IMR-90 (cell line): ENCODE data around the gene MBIP.

Source experiments
- CHD1 ChIP-seq: IDR thresholded peaks from 2 replicates; pipeline ENCODE4 v1.6.1; 2012; ENCODE audit warnings: low read depth, low read length, improper control_type of control experiment
- ELK1 ChIP-seq: fragments of 150-350 bp; IDR thresholded peaks from 2 replicates; pipeline ENCODE4 v1.6.1; 2016; ENCODE audit warnings: low read depth, mild to moderate bottlenecking, low read length, moderate library complexity, borderline replicate concordance
- MAFK ChIP-seq: IDR thresholded peaks from 2 replicates; pipeline ENCODE4 v1.6.1; 2012; ENCODE audit warnings: low read depth, low read length, improper control_type of control experiment
- MAZ ChIP-seq: IDR thresholded peaks from 2 replicates; pipeline ENCODE4 v1.6.1; 2012; ENCODE audit warnings: low read depth, mild to moderate bottlenecking, low read length, improper control_type of control experiment, moderate library complexity, borderline replicate concordance
- MXI1 ChIP-seq: IDR thresholded peaks from 2 replicates; pipeline ENCODE4 v1.6.1; 2012; ENCODE audit warnings: low read depth, mild to moderate bottlenecking, low read length, moderate library complexity, borderline replicate concordance
- NFE2L2 ChIP-seq: fragments of 150-350 bp; IDR thresholded peaks from 2 replicates; pipeline ENCODE4 v1.6.1; 2016; ENCODE audit warnings: low read depth, mild to moderate bottlenecking, low read length
- POLR2A ChIP-seq: IDR thresholded peaks from 2 replicates; pipeline ENCODE4 v1.6.1; 2012; ENCODE audit warnings: mild to moderate bottlenecking, low read depth, low read length
- RAD21 ChIP-seq: IDR thresholded peaks from 2 replicates; pipeline ENCODE4 v1.6.1; 2012; ENCODE audit warnings: low read length, improper control_type of control experiment
- RCOR1 ChIP-seq: IDR thresholded peaks from 2 replicates; pipeline ENCODE4 v1.6.1; 2012; ENCODE audit warnings: mild to moderate bottlenecking, low read length, improper control_type of control experiment; ENCODE audit not compliant: insufficient replicate concordance
- RFX5 ChIP-seq: IDR thresholded peaks from 2 replicates; pipeline ENCODE4 v1.8.0; 2012; ENCODE audit warnings: low read depth, mild to moderate bottlenecking, low read length, moderate library complexity
- SMC3 ChIP-seq: fragments of 150-350 bp; IDR thresholded peaks from 2 replicates; pipeline ENCODE4 v1.6.1; 2016; ENCODE audit warnings: low read depth, mild to moderate bottlenecking, antibody characterized with exemption, low read length, moderate library complexity
- USF2 ChIP-seq: fragments of 150-350 bp; IDR thresholded peaks from 2 replicates; pipeline ENCODE4 v1.6.1; 2017; ENCODE audit warnings: mild to moderate bottlenecking, antibody characterized with exemption, low read length, low read depth
- TF ChIP-seq, protein P1 (sequence below): conservative IDR thresholded peaks from 2 replicates; pipeline ENCODE4 v1.5.1; 2012; ENCODE audit warnings: mild to moderate bottlenecking, low read depth, low read length, improper control_type of control experiment

- TF ChIP-seq, protein P1, sequence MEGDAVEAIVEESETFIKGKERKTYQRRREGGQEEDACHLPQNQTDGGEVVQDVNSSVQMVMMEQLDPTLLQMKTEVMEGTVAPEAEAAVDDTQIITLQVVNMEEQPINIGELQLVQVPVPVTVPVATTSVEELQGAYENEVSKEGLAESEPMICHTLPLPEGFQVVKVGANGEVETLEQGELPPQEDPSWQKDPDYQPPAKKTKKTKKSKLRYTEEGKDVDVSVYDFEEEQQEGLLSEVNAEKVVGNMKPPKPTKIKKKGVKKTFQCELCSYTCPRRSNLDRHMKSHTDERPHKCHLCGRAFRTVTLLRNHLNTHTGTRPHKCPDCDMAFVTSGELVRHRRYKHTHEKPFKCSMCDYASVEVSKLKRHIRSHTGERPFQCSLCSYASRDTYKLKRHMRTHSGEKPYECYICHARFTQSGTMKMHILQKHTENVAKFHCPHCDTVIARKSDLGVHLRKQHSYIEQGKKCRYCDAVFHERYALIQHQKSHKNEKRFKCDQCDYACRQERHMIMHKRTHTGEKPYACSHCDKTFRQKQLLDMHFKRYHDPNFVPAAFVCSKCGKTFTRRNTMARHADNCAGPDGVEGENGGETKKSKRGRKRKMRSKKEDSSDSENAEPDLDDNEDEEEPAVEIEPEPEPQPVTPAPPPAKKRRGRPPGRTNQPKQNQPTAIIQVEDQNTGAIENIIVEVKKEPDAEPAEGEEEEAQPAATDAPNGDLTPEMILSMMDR, result no peak
- TF ChIP-seq POLR2A, result no peak
- TF ChIP-seq NFE2L2, result no peak
- TF ChIP-seq MAFK, result no peak
- TF ChIP-seq CHD1, result no peak
- TF ChIP-seq ELK1, result no peak
- TF ChIP-seq RCOR1, result no peak
- TF ChIP-seq RAD21, result no peak
- TF ChIP-seq MXI1, result no peak
- no peak for TF ChIP-seq MAZ
- TF ChIP-seq SMC3, result no peak
- no peak for TF ChIP-seq USF2
- TF ChIP-seq RFX5, result no peak
These were observed 52.3 kb downstream of the MBIP start for GRCh38 chr14:36268121-36268520.
